DND-41 (cell line): Measurements from ENCODE around the gene STYXL2.
A peak's percentile ranks its signal among the peaks of the same experiment; 100 is the strongest.

Experiments used
- EZH2 ChIP-seq: IDR thresholded peaks from 3 replicates; pipeline ENCODE4 v1.6.1; 2012; ENCODE audit warnings: borderline replicate concordance, low read depth, mild to moderate bottlenecking, moderate library complexity, low read length, inconsistent platforms; ENCODE audit not compliant: severe bottlenecking
- TF ChIP-seq, protein P1 (sequence below): IDR thresholded peaks from 2 replicates; pipeline ENCODE4 v1.5.1; 2012; ENCODE audit warnings: borderline replicate concordance, low read length, moderate library complexity, mild to moderate bottlenecking; ENCODE audit not compliant: poor library complexity, severe bottlenecking; ENCODE audit errors: extremely low read depth

DNA sequence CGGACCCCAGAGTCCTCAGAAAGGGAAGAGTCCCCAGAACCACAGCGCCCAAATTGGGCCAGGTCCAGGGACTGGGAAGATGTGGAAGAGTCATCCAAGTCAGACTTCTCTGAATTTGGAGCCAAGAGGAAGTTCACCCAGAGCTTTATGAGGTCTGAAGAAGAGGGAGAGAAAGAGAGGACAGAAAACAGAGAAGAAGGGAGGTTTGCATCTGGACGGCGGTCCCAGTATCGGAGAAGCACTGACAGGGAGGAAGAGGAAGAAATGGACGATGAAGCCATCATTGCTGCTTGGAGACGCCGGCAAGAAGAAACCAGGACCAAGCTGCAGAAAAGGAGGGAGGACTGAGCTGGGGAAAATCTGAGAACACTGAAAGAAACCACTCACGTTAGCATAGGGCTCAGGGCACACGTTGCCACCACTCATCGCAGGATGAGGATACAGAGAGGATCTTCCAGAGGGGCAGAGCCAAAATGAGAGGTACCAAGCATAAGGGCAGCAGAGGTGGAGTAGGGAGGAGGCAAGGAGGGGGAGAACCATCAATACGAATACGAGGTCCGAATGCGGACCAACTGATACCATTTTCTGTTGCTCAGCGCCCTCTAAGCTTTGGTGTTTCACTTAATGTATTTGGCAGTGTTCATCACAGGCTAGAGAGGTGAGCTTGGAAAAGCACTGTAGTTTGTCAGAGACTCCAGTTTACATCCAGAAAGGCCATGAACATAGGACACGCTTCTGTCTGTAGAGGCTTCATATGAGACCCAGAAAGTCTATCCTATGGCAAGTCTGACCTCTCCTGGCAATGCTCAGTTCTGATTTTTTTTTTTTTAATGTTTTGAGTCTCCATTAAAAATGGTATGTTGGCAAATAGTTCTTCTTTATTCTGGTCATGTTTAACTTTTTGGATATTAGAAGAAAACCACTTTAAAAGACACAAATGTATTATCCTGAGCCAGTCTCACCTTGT lies 34.7 kb downstream of the STYXL2 start:
- TF ChIP-seq, protein P1, sequence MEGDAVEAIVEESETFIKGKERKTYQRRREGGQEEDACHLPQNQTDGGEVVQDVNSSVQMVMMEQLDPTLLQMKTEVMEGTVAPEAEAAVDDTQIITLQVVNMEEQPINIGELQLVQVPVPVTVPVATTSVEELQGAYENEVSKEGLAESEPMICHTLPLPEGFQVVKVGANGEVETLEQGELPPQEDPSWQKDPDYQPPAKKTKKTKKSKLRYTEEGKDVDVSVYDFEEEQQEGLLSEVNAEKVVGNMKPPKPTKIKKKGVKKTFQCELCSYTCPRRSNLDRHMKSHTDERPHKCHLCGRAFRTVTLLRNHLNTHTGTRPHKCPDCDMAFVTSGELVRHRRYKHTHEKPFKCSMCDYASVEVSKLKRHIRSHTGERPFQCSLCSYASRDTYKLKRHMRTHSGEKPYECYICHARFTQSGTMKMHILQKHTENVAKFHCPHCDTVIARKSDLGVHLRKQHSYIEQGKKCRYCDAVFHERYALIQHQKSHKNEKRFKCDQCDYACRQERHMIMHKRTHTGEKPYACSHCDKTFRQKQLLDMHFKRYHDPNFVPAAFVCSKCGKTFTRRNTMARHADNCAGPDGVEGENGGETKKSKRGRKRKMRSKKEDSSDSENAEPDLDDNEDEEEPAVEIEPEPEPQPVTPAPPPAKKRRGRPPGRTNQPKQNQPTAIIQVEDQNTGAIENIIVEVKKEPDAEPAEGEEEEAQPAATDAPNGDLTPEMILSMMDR: peak; percentile 47
- no peak for TF ChIP-seq EZH2
